Cardiac fibroblast (primary cell): ENCODE measurements around the gene MBD3L4.
"Not testable (repeated sequence)": the region's sequence is repeated elsewhere in the genome, so short reads cannot be mapped to it uniquely, and the experiment has no call there.

Source experiments
- DNase-seq, 2 donors: peaks; one replicate each; pipeline versions ENCODE4 v3.0.0 to v3.0.0-alpha.2; 2010; ENCODE audit warnings: low read depth in 2 of 2
- H3K4me3 ChIP-seq, 2 donors: replicated peaks in 1 of 2; 1 replicate in 1 of 2; 2 replicates in 1 of 2; pipeline ENCODE4 v1.5.1; 2011; ENCODE audit warnings: low read depth in 2 of 2, low read length in 2 of 2, mild to moderate bottlenecking in 2 of 2, moderate library complexity in 1 of 2
- TF ChIP-seq, protein P1 (sequence below): IDR thresholded peaks from one replicate; pipeline ENCODE4 v1.5.1; 2011; ENCODE audit warnings: low read depth, mild to moderate bottlenecking, low read length, inconsistent platforms

MBD3L4 gene

DNA sequence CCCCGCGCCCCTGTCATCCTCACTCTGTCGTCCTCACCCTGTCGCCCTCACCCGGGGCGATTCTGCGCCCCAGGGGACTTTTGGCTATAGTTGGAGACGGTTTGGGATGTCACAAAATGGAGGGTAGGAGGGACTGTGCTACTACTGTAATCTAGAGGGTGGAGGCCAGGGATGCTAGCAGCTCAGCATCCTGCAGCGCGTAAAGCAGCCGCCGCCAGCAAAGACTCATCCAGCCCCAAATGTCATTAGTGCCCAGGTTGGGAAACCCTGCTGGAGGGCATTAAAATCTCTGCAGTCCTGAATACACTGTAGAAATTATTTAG, 29.9 kb upstream of the MBD3L4 start:
- DNase-seq: peak in 1 of 2 donors; percentile 9
- peak overlapping the region; percentile 96 to 98 for H3K4me3 ChIP-seq
- TF ChIP-seq, protein P1, sequence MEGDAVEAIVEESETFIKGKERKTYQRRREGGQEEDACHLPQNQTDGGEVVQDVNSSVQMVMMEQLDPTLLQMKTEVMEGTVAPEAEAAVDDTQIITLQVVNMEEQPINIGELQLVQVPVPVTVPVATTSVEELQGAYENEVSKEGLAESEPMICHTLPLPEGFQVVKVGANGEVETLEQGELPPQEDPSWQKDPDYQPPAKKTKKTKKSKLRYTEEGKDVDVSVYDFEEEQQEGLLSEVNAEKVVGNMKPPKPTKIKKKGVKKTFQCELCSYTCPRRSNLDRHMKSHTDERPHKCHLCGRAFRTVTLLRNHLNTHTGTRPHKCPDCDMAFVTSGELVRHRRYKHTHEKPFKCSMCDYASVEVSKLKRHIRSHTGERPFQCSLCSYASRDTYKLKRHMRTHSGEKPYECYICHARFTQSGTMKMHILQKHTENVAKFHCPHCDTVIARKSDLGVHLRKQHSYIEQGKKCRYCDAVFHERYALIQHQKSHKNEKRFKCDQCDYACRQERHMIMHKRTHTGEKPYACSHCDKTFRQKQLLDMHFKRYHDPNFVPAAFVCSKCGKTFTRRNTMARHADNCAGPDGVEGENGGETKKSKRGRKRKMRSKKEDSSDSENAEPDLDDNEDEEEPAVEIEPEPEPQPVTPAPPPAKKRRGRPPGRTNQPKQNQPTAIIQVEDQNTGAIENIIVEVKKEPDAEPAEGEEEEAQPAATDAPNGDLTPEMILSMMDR: no peak

DNA sequence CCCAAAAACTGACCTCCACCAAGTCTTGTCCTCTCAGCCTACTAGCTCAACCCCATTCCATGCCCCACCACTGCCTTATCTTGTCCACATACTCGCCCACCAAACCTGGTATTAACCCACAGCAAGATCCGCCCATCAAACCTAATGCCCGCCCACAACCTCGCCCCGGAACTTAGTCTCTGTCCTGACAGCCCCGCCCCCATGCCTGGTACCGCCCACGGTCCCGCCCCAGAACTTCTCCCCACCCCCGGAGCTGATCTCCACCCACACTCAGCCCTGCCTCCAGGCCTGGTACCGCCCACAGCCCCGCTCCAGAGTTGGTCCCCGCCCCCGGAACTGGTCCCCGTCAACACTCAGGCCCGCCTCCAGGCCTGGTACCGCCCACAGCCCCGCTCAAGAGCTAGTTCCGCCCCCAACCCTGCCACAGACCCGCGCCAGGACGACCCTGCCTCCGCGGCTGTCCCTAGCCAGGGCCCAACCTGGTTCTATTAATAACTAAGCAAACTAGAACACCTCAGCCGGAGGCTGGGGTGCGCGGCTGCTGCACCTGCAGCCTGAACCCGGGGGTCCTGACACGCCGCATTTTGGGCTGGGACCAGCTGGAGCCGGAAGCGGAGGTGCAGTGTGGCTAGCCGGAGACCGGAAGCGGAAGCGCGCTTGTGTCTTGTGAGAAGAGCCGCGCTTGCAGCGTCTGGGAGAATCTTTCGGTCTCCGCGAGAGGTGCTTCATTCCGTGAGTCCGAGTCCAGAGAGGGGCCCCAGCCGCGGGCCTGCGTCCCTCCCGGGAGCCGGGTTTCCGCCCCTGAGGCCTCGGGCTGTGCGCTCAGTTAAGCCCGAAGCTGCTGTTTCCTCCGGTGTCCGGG, 29.3 kb upstream of the MBD3L4 start, which contains the start of gene ZNF557:
TSS of gene ZNF557 (plus strand) at position 662 of the 862 bp plus-strand sequence. CDS start 5,372 bp downstream, outside the sequence.
- H3K4me3 ChIP-seq: peak within 1 kb of the TSS; percentile 96 to 98
- peak; percentile 98 for DNase-seq
- TF ChIP-seq, protein P1: no peak

DNA sequence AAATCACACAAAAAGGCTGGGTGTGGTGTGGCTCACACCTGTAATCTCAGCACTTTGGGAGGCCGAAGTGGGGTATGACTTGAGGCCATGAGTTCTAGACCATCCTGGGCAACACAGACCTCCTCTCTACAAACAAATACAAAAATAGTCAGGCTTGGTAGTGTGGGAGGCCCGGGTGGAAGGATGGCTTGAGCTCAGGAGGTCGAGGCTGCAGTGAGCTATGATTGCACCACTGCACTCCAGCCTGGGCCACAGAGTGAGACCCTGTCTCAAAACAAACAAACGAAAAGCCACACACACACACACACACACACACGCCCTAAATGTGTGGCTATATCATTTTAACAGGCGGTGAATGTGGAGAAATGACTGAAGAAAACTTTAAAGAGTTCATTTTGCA, 28.6 kb upstream of the MBD3L4 start:
- no peak overlapping the region for H3K4me3 ChIP-seq
- TF ChIP-seq, protein P1: no peak
- no peak for DNase-seq

DNA sequence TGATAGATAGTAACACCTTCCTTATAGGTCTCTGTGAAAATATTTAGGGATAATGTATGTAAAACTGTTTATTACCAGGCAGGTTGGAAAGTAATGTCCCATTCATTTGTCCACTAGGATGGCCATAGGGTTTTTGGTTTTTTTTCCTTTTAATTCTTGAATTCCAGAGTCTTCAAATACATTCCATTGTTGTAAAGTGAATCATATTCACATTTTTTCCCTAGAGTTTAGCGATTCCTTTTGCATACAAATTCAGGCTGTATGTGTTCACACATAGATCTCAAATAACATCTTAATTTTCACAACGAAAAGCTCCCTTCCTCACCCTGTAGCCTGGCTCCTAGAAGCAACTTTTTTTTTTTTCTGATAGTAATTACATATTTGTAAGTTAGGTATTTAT, 27.7 kb upstream of the MBD3L4 start:
- peak in 1 of 2 donors; percentile 45 for DNase-seq
- TF ChIP-seq, protein P1: no peak
- no peak overlapping the region for H3K4me3 ChIP-seq

DNA sequence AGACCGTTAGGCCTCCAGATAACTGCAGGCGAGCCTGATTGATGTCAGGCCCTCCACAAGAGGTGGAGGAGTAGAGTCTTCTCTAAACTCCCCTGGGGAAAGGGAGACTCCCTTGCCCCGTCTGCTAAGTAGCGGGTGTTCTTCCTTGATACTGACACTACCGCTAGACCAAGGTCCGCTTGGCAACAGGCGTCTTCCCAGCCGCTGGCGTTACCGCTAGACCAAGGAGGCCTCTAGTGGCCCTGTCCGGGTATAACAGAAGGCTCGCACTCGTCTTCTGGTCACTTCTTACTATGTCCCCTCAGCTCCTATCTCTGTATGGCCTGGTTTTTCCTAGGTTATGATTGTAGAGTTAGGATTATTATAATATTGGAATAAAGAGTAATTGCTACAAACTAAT, 27.1 kb upstream of the MBD3L4 start:
- DNase-seq: peak; percentile 41 to 56
- not testable (repeated sequence) for H3K4me3 ChIP-seq
- TF ChIP-seq, protein P1: peak; percentile 45

DNA sequence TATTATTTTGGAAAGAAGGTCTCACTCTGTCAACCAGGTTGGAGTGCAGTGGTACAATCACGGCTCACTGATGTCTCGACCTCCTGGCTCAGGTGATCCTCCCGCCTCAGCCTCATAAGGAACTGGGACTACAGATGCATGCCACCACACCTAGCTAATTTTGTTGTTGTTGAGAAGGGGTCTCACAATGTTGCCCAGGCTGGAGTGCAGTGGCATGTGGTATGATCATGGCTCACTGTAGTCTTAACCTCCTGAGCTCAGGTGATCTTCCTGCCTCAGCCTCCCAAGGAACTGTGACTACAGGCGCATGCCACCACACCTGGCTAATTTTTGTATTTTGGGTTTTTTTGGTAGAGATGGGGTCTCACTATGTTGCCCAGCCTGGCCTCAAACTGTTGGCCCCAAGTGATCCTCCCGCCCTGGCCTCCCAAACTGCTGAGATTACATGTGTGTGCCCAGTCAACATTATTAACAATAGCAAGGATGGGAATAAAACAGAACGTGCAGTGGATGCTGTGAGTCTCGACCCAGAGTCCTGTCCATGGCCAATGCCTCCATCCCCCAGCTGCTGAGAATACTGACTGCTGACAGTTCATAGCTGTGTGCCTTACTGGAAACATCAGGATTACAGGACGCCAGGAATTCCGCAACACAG, 23.9 kb upstream of the MBD3L4 start:
- TF ChIP-seq, protein P1: no peak

More for the DNA sequence above, 23.9 kb upstream of the MBD3L4 start:
- DNase-seq: no peak
- H3K4me3 ChIP-seq: no peak overlapping the region
